22Rv1 (cell line): ENCODE data around the gene LTBP1.

Experiments used
- CTCF ChIP-seq: fragments of 450-650 bp; IDR thresholded peaks from 2 replicates; pipeline ENCODE4 v1.5.1; 2017; ENCODE audit warnings: mild to moderate bottlenecking
- ZFX ChIP-seq: fragments of 450-650 bp; IDR thresholded peaks from 2 replicates; pipeline ENCODE4 v1.6.1; 2017; ENCODE audit warnings: antibody characterized with exemption, borderline replicate concordance

GRCh38 chr2:33256162-33256755, 309.5 kb downstream of the LTBP1 start:
- TF ChIP-seq CTCF (no peak), ZFX (no peak)
